OCI-LY1 (cell line): ENCODE data around the gene PTPN2.

Experiments used
- H2AFZ ChIP-seq: fragments of 200-600 bp; sonication (generic), shearing (Covaris generic); 2 replicates; pipeline ENCODE4 v1.6.0; 2014; ENCODE audit warnings: antibody characterized with exemption, mild to moderate bottlenecking, low read length
- H3F3A ChIP-seq: fragments of 200-600 bp; sonication (generic), shearing (Covaris generic); 2 replicates; pipeline ENCODE4 v1.6.0; 2014; ENCODE audit warnings: mild to moderate bottlenecking, antibody characterized with exemption, low read length, moderate library complexity; ENCODE audit not compliant: insufficient read depth
- H3K27ac ChIP-seq: fragments of 200-600 bp; sonication (generic); 2 replicates; pipeline ENCODE4 v1.5.1; 2014; ENCODE audit warnings: low read length, mixed run types, mild to moderate bottlenecking, low read depth; ENCODE audit not compliant: poor library complexity, severe bottlenecking
- H3K27me3 ChIP-seq: fragments of 200-600 bp; sonication (generic); 2 replicates; pipeline ENCODE4 v1.6.0; 2014; ENCODE audit warnings: antibody characterized with exemption, mild to moderate bottlenecking, low read length, moderate library complexity; ENCODE audit not compliant: insufficient read depth
- H3K36me3 ChIP-seq: fragments of 200-600 bp; sonication (generic); 2 replicates; pipeline ENCODE4 v1.6.1; 2014; ENCODE audit warnings: mild to moderate bottlenecking, antibody characterized with exemption, low read length, moderate library complexity, mixed read lengths; ENCODE audit not compliant: insufficient read depth
- H3K4me1 ChIP-seq: fragments of 200-600 bp; sonication (generic); 2 replicates; pipeline ENCODE4 v1.5.1; 2014; ENCODE audit warnings: mild to moderate bottlenecking, low read length, moderate library complexity; ENCODE audit not compliant: insufficient read depth, severe bottlenecking
- H3K4me2 ChIP-seq: fragments of 200-600 bp; sonication (generic), shearing (Covaris generic); 2 replicates; pipeline ENCODE4 v1.6.1; 2014; ENCODE audit warnings: low read length
- H3K4me3 ChIP-seq: fragments of 200-600 bp; sonication (generic); 2 replicates; pipeline ENCODE4 v1.5.1; 2014; ENCODE audit warnings: low read length, low read depth, mild to moderate bottlenecking, mixed read lengths; ENCODE audit not compliant: poor library complexity, severe bottlenecking
- H3K79me2 ChIP-seq: fragments of 200-600 bp; shearing (Covaris generic); 2 replicates; pipeline ENCODE4 v1.6.1; 2016; ENCODE audit warnings: mixed run types, low read length, mixed read lengths; ENCODE audit not compliant: insufficient read depth
- H3K9ac ChIP-seq: fragments of 200-600 bp; sonication (generic), shearing (Covaris generic); 2 replicates; pipeline ENCODE4 v1.6.1; 2014; ENCODE audit warnings: mild to moderate bottlenecking, low read length, mixed read lengths
- H3K9me2 ChIP-seq: fragments of 200-600 bp; sonication (generic), shearing (Covaris generic); 2 replicates; pipeline ENCODE4 v1.6.1; 2014; ENCODE audit warnings: low read depth, mild to moderate bottlenecking, low read length, mixed read lengths
- H3K9me3 ChIP-seq: fragments of 200-600 bp; shearing (Covaris generic); 2 replicates; pipeline ENCODE4 v1.6.1; 2014; ENCODE audit warnings: low read length, mixed read lengths
- H4K20me1 ChIP-seq: fragments of 200-600 bp; sonication (generic), shearing (Covaris generic); 2 replicates; pipeline ENCODE4 v1.6.0; 2016; ENCODE audit warnings: mild to moderate bottlenecking, low read length; ENCODE audit not compliant: insufficient read depth
- CTCF ChIP-seq: fragments of 200-600 bp; sonication (generic), shearing (Covaris generic); IDR thresholded peaks from 2 replicates; pipeline ENCODE4 v1.5.1; 2017; ENCODE audit warnings: mild to moderate bottlenecking, antibody characterized with exemption, low read length, moderate library complexity, mixed read lengths
- EZH2 ChIP-seq: fragments of 200-600 bp; sonication (generic), shearing (Covaris generic); IDR thresholded peaks from 2 replicates; pipeline ENCODE4 v1.8.0; 2017; ENCODE audit warnings: borderline replicate concordance, mixed run types, mild to moderate bottlenecking, antibody characterized with exemption, low read length, moderate library complexity, mixed read lengths

The PTPN2 gene

DNA sequence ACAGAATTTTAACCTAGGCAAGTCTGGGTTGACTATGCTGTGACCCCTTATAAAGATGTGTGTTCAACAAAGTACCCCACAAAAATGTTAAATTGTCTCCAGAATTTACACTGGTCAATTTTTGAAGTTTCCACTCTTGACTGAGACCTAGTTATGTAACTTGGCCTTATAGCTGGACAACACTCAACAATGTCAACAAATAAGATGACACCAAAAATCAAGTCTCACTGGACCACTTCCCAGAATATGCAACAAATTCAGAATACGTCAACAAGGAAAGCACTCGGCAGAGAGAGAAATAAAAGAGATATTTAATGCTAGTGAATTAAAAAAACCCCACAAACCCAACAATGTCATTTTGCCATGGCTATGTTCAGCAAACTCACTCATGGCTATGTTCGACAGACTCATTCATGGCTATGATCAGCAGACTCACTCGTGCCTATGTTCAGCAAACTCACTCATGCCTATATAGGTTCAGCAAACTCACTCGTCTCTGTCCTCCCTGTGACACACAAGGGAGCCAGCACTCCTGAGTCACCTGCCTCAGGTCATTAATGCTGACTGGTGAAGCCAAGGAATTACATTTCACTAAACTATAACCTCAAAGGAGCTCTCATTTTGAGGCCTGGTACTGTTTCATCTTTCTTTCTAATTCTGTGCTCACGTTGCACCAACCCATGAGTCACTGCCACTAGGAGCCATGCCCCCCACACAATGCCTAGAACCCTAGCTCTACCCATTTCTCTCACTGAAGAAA, 72.7 kb downstream of the PTPN2 start:
- H3K4me3 ChIP-seq: no peak overlapping the region
- no peaks in the 10 kb centered on the region for H3K9me2 ChIP-seq
- H3K79me2 ChIP-seq: no peaks in the 10 kb centered on the region
- H3F3A ChIP-seq: no peaks in the 10 kb centered on the region
- TF ChIP-seq CTCF: no peak
- TF ChIP-seq EZH2: no peak
- no peak overlapping the region for H3K27ac ChIP-seq
- H4K20me1 ChIP-seq: no peaks in the 10 kb centered on the region
- no peak overlapping the region for H3K4me2 ChIP-seq
- H3K36me3 ChIP-seq: peaks cover 69% of the 10 kb centered on the region
- no peak overlapping the region for H3K9ac ChIP-seq
- no peaks in the 10 kb centered on the region for H3K4me1 ChIP-seq
- peaks cover 8% of the 10 kb centered on the region for H3K9me3 ChIP-seq
- H3K27me3 ChIP-seq: no peaks in the 10 kb centered on the region
- no peak overlapping the region for H2AFZ ChIP-seq

- H3K4me3 ChIP-seq: no peak overlapping the region
- no peaks in the 10 kb centered on the region for H3K9me2 ChIP-seq
- H3K4me1 ChIP-seq: no peaks in the 10 kb centered on the region
- no peaks in the 10 kb centered on the region for H3K27me3 ChIP-seq
- H3K27ac ChIP-seq: no peak overlapping the region
- no peak overlapping the region for H3K4me2 ChIP-seq
- H3K9ac ChIP-seq: no peak overlapping the region
- peaks cover 9% of the 10 kb centered on the region for H3K9me3 ChIP-seq
- H3F3A ChIP-seq: no peaks in the 10 kb centered on the region
- H3K79me2 ChIP-seq: no peaks in the 10 kb centered on the region
- H4K20me1 ChIP-seq: no peaks in the 10 kb centered on the region
- TF ChIP-seq EZH2 (no peak), CTCF (no peak)
- peaks cover 38% of the 10 kb centered on the region for H3K36me3 ChIP-seq
- no peak overlapping the region for H2AFZ ChIP-seq
These were observed 80.7 kb downstream of the PTPN2 start for GRCh38 chr18:12803069-12803936.

DNA sequence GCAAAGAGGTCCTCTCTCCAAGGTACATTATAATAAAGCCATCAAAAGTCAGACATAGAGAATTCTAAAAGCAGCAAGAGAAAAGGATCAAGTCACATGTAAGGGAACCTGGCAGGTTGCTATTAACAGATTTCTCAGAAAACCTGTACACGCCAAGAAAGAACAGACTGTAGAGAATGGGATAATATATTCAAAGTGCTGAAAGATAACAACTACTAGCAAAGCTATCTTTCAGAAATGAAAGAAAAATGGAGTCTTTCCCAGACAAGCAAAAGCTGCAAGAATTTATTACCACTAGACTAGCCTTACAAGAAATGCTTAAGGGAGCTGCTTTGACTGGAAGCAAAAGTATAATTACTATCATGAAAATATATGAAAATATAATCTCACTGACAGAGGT, 81.5 kb downstream of the PTPN2 start:
- H3K79me2 ChIP-seq: no peaks in the 10 kb centered on the region
- no peak overlapping the region for H3K27ac ChIP-seq
- TF ChIP-seq EZH2 (no peak), CTCF (no peak)
- no peaks in the 10 kb centered on the region for H3K9me2 ChIP-seq
- H3K36me3 ChIP-seq: peaks cover 46% of the 10 kb centered on the region
- no peak overlapping the region for H3K9ac ChIP-seq
- no peaks in the 10 kb centered on the region for H3K27me3 ChIP-seq
- H4K20me1 ChIP-seq: no peaks in the 10 kb centered on the region
- no peaks in the 10 kb centered on the region for H3K4me1 ChIP-seq
- no peak overlapping the region for H3K4me3 ChIP-seq
- H3K9me3 ChIP-seq: peaks cover 9% of the 10 kb centered on the region
- no peak overlapping the region for H3K4me2 ChIP-seq
- no peak overlapping the region for H2AFZ ChIP-seq
- H3F3A ChIP-seq: no peaks in the 10 kb centered on the region
